HG03095 (cell line): Measurements from ENCODE around the gene SESN2.

Source experiments
- ATAC-seq: cut with Tn5 transposase; IDR thresholded peaks from one replicate; pipeline ENCODE4 v1.9.1; 2021; ENCODE audit warnings: moderate library complexity; ENCODE audit not compliant: unreplicated experiment

SESN2 gene

DNA sequence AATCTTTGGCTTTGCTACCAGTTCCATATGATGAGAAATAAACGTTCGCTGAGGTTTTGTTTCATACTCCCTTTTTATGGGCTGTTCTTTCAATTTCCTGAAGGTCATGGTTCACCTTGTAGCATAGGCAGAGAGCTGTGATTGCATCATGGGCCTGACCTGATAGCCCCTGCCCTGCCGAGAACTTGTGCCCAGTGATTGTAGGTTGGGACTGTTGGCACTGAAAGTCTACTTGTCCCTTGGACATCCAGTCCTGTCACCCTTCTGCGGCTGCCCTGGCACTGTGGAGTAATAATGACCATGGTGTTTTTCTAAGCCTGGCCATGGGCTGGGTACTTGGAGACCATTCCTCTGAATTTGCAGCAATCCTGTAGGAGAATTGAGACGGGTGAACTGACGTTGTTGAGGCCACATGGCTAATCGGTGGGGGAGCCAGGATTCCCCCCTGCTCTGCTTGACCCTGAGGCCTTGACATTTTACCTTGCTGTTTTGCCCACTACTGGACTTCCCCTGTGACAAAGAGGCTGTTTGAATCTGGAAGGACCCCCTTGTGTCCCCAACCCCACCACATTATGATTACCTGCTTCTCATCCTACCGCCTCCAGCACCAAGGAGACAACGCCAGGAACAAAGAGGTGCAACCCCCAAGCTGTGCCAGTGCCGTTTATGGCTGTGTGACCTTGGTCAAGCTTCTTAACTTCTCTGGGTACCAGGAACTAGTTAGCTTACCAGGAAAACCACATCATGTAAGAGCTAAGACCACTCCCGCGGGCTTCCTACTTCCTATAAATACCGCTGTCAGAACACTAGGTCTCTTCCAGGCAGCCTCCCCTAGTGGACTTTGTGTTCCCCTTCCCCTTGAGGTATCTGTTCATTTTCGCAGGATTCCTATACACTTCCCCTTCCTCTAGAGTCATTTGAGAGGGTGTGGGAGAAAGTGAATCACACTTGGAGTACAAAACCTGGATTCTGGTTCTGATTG, 23.4 kb downstream of the SESN2 start:
- no peak for ATAC-seq

GRCh38 chr1:28286111-28286510, 26.8 kb downstream of the SESN2 start:
- ATAC-seq, result no peak

GRCh38 chr1:28288487-28288886, 29.2 kb downstream of the SESN2 start:
- no peak for ATAC-seq

DNA sequence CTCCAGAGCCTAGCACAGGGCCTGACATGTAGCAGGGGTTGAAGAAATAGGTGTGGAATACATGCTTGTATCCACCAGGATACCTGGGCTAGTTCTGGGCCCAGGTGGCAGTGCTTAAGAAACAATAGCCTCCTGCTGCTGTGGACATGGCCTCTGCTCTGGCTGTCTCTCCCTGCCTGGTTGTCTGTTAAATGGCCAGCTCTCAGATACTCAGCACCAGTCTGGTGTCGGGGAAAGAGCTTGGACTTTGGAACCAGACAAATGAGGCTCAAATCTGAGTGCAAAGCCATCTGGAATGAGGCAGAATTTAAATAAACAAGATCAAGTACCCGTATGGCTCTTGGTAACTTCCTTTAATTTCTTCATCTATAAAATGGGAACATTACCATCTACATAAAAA, 31.5 kb downstream of the SESN2 start:
- no peak for ATAC-seq

- no peak for ATAC-seq
Observed at GRCh38 chr1:28291711-28292110, 32.4 kb downstream of the SESN2 start.

DNA sequence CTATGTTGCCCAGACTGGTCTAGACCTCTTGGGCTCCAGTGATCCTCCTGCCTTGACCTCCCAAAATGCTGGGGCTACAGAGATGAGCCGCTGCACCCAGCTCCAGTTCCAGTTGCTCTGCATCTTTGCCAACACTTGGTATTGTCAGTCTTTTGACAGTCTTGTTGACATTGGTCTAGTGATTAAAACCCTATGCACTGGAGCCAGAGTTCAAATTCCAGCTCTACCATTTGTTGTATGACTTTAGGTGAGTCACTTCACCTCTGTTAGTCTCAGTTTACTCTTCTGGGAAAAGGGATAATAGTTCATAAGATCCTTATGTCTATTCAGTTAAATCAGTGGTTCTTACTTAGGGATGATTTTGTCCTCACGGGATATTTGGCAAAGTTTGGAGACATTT, 36.6 kb downstream of the SESN2 start:
- no peak for ATAC-seq

DNA sequence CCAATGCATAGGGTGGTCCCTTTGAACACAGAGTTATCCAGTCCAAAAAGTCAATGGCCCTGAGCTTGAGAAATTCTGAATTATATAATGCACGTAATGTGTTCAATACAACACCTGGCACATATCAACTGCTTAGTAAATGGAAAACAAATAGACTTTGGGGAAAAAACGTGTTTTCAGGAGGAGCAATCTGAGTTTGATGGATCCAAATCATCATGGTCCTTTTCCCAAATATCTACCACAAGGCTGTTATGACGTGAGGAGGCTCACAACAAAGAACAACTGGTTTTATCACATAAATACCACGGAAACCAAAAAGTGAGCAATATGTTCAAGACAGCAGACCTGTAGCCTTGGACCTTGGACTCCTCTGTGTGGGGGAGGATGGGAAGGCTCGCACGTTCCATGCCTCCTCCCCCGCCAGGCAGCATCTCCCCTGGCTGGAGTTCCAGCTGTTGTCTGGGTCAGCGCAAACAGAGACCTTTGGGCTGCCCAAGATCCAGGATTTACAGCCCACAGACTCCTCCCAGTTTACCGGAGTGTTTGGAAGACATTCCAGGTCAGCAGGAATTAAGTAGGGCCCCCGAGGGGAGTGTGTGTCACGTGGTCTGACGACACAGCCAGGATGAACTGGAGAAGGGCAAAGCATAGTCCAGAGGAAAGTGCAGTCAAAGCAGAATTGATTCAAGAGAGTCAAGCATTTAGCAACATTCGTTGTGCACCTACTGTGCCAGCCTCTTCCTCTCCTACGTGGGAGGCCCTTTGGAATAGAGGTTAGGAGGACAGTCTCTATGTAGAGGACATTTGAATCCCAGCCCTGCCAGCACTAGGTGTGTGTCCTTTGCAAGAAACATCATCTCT, 37.3 kb downstream of the SESN2 start:
- no peak for ATAC-seq

DNA sequence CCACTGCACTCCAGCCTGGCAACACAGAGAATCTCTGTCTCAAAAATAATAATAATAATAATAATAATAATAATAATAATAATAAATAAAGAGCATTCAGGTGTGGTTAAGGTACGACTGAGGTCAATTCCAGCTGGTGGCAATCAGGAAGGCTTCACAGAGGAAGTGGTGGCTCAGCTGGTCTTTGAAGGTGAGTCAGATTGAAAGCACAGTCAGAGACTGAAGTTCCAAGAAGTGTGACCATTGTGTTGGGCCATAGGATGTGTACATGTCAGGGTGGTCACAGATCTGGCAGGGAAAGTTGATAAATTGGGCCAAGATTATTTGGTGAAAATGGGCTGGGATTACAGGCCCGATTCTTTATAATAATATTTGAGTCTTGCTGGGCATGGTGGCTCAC, 38.5 kb downstream of the SESN2 start:
- no peak for ATAC-seq

DNA sequence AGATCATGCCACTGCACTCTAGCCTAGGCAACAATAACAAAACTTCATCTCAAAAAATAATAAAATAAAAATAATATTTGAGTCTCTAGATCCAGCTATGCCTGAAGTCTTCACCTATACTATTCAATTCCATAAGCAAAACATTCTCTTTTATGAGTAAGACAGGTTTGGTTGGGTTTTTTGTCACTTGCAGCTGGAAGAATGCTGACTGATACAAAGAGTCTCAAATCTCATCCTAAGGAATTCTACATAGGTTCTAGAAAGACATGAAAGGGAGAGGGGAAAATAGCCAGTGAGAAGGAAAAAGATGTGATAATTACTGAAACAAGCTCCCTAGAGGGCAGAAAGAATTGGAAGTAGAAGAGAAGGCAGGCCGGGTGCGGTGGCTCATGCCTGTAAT, 39.1 kb downstream of the SESN2 start:
- ATAC-seq, result no peak

GRCh38 chr1:28301368-28302174, 42.3 kb downstream of the SESN2 start:
- ATAC-seq, result no peak

- ATAC-seq, result no peak
Observed at GRCh38 chr1:28302247-28302646, 42.9 kb downstream of the SESN2 start.

GRCh38 chr1:28306301-28306949, 47.1 kb downstream of the SESN2 start:
- no peak for ATAC-seq

DNA sequence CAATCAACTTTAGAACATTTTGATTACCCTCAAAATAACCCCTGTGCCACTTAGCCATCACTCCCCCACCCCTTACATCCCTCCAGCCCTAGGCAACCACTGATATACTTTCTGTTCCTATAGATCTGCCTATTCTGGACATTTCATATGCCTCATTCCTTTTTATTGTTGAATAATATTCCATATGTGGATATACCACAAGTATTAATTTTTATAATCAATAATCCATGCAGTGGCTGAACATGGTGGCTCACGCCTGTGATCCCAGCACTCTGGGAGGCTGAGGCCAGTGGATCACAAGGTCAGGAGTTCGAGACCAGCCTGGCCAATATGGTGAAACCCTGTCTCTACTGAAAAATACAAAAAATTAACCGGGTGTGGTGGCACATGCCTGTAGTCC, 49.4 kb downstream of the SESN2 start:
- no peak for ATAC-seq

- no peak for ATAC-seq
Observed at GRCh38 chr1:28309702-28310101, 50.4 kb downstream of the SESN2 start.

GRCh38 chr1:28313702-28314546, 54.6 kb downstream of the SESN2 start:
- ATAC-seq, result no peak

GRCh38 chr1:28314547-28314941, 55.2 kb downstream of the SESN2 start:
- no peak for ATAC-seq

DNA sequence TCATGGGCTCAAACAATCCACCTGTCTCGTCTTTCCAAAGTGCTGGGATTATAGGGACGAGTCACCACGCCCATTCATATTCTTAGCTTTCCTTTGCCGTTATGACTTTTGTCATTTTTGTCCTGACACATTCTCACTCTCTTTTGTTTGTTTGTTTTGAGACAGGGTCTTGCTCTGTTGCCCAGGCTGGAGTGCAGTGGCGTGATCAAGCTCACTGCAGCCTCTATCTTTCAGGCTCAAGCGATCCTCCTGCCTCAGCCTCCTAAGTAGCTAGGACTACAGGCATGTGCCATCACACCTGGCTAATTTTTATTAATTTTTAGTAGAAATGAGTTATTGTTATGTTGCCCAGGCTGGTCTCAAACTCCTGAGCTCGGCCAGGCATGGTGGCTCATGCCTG, 57.7 kb downstream of the SESN2 start:
- ATAC-seq, result no peak

DNA sequence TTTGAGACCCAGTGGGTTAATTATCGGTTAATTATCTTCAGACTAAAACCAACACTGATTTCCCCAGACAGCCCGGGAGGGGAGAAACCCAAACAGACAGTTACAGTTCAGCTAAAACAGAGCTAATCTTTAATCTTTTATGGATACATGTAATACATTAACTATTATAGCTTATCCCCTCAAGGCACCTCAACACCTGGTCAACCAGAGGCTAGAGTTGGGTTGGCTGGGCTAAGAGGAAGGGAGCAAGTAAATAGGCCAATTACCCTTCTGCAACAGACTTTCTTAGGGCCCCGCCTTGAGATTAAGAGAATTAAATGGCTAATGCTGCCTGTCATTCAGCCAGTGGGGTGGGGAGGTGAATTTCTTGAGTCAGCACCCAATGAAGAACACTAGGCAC, 62.9 kb downstream of the SESN2 start:
- no peak for ATAC-seq

DNA sequence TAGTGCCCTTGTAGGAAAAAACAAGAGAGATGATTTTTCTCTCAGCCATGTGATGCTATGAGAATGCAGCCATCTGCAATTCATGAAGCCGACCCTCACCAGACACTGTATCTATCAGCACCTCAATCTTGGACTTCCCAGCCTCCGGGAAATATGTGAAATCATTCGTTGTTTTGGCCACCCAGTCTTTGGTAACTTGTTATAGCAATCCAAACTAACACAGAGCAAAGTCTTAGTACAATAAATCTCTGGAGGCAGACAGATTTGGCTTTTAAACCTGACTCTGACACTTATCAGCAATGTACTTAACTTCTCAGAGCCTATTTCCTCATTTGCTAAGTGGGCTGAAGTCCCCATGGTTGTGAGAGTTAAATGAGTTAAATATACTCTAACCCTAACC, 64.4 kb downstream of the SESN2 start:
- no peak for ATAC-seq

DNA sequence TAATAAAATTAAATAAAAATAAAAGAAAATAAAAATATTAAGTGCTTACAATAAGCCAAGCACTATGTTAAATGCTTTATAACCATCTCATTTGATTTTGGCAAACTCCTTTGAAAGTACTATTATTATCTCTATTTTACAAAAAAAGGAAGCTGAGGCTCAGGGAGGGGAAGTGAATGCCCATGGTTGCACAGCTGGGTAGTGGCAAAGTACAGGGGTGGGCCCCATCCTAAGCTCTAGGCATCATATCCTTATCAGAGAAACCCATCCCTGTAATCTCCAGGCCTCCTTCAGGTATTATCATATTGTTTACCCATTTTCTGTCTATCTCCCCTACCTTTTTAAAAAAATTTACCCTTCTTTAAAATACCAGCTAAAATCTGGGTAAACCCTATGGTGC, 67.2 kb downstream of the SESN2 start:
- ATAC-seq, result no peak
